ENCODE results near the gene CDH5.

GRCh38 chr16:66379571-66379941 is 13.1 kb downstream of the CDH5 start:
- TF ChIP-seq CTCF (IDR thresholded peaks at IDR 0.05) (no peak), POLR2A (IDR thresholded peaks at IDR 0.05) (no peak)

Measured in vagina (tissue), 2 donors.